Calu3 (cell line): Measurements from ENCODE around the gene NR4A1. TPM values are rescaled to one million over a fixed set of nuclear protein-coding genes. Genes with fewer than 3 reads are reported as not detected.
A peak's percentile ranks its signal among the peaks of the same experiment; 100 is the strongest.

ENCODE experiments used
- BruUV-seq: library from RNA; stranded (reverse); fragments of 400-500 nt; replicated peaks from 2 replicates; lab custom pipeline; 2021; lab: Mats Ljungman, UMichigan
- CTCF ChIA-PET: fragments of 300-600 bp; sonication (Branson Sonifier 250); formaldehyde crosslinking; loops from one replicate; lab custom pipeline; 2022; ENCODE audit warnings: antibody characterized with exemption; lab: Charles Lee
- DNase-seq: peaks from one replicate; pipeline ENCODE4 v3.0.0; 2022
- H3K27ac Mint-ChIP-seq: one replicate; pipeline ENCODE4 v1.8.0; 2022; ENCODE audit warnings: mixed read lengths; ENCODE audit not compliant: unreplicated experiment
- H3K27me3 Mint-ChIP-seq: one replicate; pipeline ENCODE4 v1.8.0; 2022; ENCODE audit warnings: mixed read lengths; ENCODE audit not compliant: unreplicated experiment
- H3K36me3 Mint-ChIP-seq: one replicate; pipeline ENCODE4 v1.8.0; 2022; ENCODE audit warnings: mild to moderate bottlenecking, moderate library complexity, mixed read lengths; ENCODE audit not compliant: insufficient read depth, unreplicated experiment
- H3K4me1 Mint-ChIP-seq: one replicate; pipeline ENCODE4 v1.8.0; 2022; ENCODE audit warnings: mild to moderate bottlenecking, low read depth, mixed read lengths; ENCODE audit not compliant: unreplicated experiment
- H3K4me3 Mint-ChIP-seq: one replicate; pipeline ENCODE4 v1.8.0; 2022; ENCODE audit warnings: mild to moderate bottlenecking, low read depth, moderate library complexity, mixed read lengths; ENCODE audit not compliant: unreplicated experiment
- H3K9me3 Mint-ChIP-seq: one replicate; pipeline ENCODE4 v1.8.0; 2022; ENCODE audit warnings: low read depth, mixed read lengths; ENCODE audit not compliant: unreplicated experiment
- CTCF ChIP-seq: fragments of 200-600 bp; IDR thresholded peaks from one replicate; pipeline ENCODE4 v1.8.0; 2022; ENCODE audit warnings: antibody characterized with exemption; ENCODE audit not compliant: unreplicated experiment
- intact Hi-C: fragments of 100-400 bp; cut with micrococcal nuclease; formaldehyde crosslinking; loops from one replicate; pipeline ENCODE4 v1.10.0; 2022; ENCODE audit not compliant: unreplicated experiment
- total RNA-seq: library from RNA; stranded (reverse); gene quantifications from 2 replicates; pipeline ENCODE4 v1.2.3, GENCODE V29; 2022

The NR4A1 gene
- total RNA-seq, 1 experiment from 2014 or later: 18.9 TPM

GRCh38 chr12:52045794-52046199, 5.4 kb upstream of the NR4A1 start:
- intact Hi-C loops: no loop called here
- DNase-seq: no peak
- peaks cover 28% of the 10 kb centered on the region for H3K36me3 Mint-ChIP-seq
- CTCF ChIA-PET: interaction anchor here (1.0 kb wide), 1 partner anchor 21 kb away, joined by 4 read pairs; no protein-coding TSS in a partner anchor
- BruUV-seq: no TSS peak
- H3K9me3 Mint-ChIP-seq: no peaks in the 10 kb centered on the region
- H3K4me3 Mint-ChIP-seq: no peak overlapping the region
- H3K27ac Mint-ChIP-seq: no peak overlapping the region
- H3K27me3 Mint-ChIP-seq: no peaks in the 10 kb centered on the region
- H3K4me1 Mint-ChIP-seq: peaks cover 12% of the 10 kb centered on the region
- no peak for TF ChIP-seq CTCF

- no peak for DNase-seq
- intact Hi-C loops: no loop called here
- H3K36me3 Mint-ChIP-seq: peaks cover 38% of the 10 kb centered on the region
- CTCF ChIA-PET: no interaction called here
- TF ChIP-seq CTCF: no peak
- H3K9me3 Mint-ChIP-seq: no peaks in the 10 kb centered on the region
- no peak overlapping the region for H3K4me3 Mint-ChIP-seq
- H3K4me1 Mint-ChIP-seq: peaks cover 15% of the 10 kb centered on the region
- BruUV-seq: no TSS peak
- H3K27ac Mint-ChIP-seq: no peak overlapping the region
- no peaks in the 10 kb centered on the region for H3K27me3 Mint-ChIP-seq
These were observed 4.4 kb upstream of the NR4A1 start for GRCh38 chr12:52046859-52047258.

DNA sequence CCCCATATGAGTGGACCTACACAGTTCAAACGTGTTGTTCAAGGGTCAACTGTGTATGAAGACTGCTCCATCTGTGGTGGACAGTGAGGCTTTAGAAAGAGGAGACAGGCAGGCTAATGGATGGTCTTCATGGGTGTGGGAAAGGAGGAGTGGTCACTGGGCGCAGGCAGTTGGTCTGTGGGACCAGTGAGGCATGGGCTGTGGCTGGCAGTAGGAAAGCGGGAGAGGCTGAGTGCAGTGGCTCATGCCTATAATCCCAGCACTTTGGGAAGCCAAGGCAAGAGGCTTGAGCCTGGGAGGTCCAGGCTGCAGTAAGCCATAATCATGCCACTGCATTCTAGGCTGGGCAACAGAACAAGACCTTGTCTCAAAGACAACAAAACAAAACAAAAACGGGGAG, 2.0 kb upstream of the NR4A1 start:
- BruUV-seq: no TSS peak
- CTCF ChIA-PET: no interaction called here
- H3K27ac Mint-ChIP-seq: peak overlapping the region; percentile 80
- H3K9me3 Mint-ChIP-seq: no peaks in the 10 kb centered on the region
- no peak for TF ChIP-seq CTCF
- intact Hi-C loops: no loop called here
- H3K4me3 Mint-ChIP-seq: peak overlapping the region; percentile 97
- peaks cover 57% of the 10 kb centered on the region for H3K36me3 Mint-ChIP-seq
- H3K4me1 Mint-ChIP-seq: peaks cover 21% of the 10 kb centered on the region
- DNase-seq: no peak
- H3K27me3 Mint-ChIP-seq: no peaks in the 10 kb centered on the region

GRCh38 chr12:52049688-52050087, 1.6 kb upstream of the NR4A1 start:
- TF ChIP-seq CTCF: no peak
- peak overlapping the region; percentile 80 for H3K27ac Mint-ChIP-seq
- H3K27me3 Mint-ChIP-seq: no peaks in the 10 kb centered on the region
- H3K4me3 Mint-ChIP-seq: peak overlapping the region; percentile 97
- H3K9me3 Mint-ChIP-seq: no peaks in the 10 kb centered on the region
- CTCF ChIA-PET: no interaction called here
- no peak for DNase-seq
- H3K36me3 Mint-ChIP-seq: peaks cover 61% of the 10 kb centered on the region
- peaks cover 21% of the 10 kb centered on the region for H3K4me1 Mint-ChIP-seq
- BruUV-seq: no TSS peak
- intact Hi-C loops: no loop called here
